Activated CD8-positive, alpha-beta T cell treated with anti-CD3 and anti-CD28 coated beads for 36 hours (primary cell): Measurements from ENCODE around the gene MAEA. TPM values are rescaled to one million over a fixed set of nuclear protein-coding genes. Genes with fewer than 3 reads are reported as not detected.

ENCODE experiments used
- ATAC-seq: fragments of 200-7000 bp; cut with Tn5 transposase; one replicate; pipeline ENCODE4 v1.10.0; 2021; ENCODE audit warnings: mild to moderate bottlenecking, moderate library complexity
- CTCF ChIA-PET: fragments of 350-600 bp; sonication (Branson Sonifier 250); formaldehyde crosslinking; loops from one replicate; lab custom pipeline; 2021; ENCODE audit warnings: antibody characterized with exemption; lab: Charles Lee
- POLR2A ChIA-PET: fragments of 350-600 bp; sonication (Branson Sonifier 250); formaldehyde crosslinking; loops from one replicate; lab custom pipeline; 2021; ENCODE audit warnings: antibody characterized with exemption; lab: Charles Lee
- DNase-seq: peaks from one replicate; pipeline ENCODE4 v3.0.0-alpha.2; 2020
- H3K27ac Mint-ChIP-seq: one replicate; pipeline ENCODE4 v1.8.0; 2021; ENCODE audit warnings: mild to moderate bottlenecking, mixed read lengths
- H3K27me3 Mint-ChIP-seq: one replicate; pipeline ENCODE4 v1.8.0; 2021; ENCODE audit warnings: mixed read lengths
- H3K36me3 Mint-ChIP-seq: one replicate; pipeline ENCODE4 v1.8.0; 2021; ENCODE audit warnings: low read depth, mixed read lengths
- H3K4me1 Mint-ChIP-seq: one replicate; pipeline ENCODE4 v1.8.0; 2021; ENCODE audit warnings: low read depth, mixed read lengths
- H3K4me3 Mint-ChIP-seq: one replicate; pipeline ENCODE4 v1.8.0; 2021; ENCODE audit warnings: mild to moderate bottlenecking, moderate library complexity, mixed read lengths
- H3K9me3 Mint-ChIP-seq: one replicate; pipeline ENCODE4 v1.8.0; 2021; ENCODE audit warnings: mixed read lengths
- intact Hi-C: fragments of 100-400 bp; cut with micrococcal nuclease; formaldehyde crosslinking; loops from one replicate; pipeline ENCODE4 v1.10.0; 2022
- total RNA-seq, 2 experiments: library from RNA; stranded (reverse); gene quantifications; one replicate each; pipeline ENCODE4 v1.2.3, GENCODE V29; 2021
- TF ChIP-seq, protein P1 (sequence below): fragments of 200-600 bp; IDR thresholded peaks from one replicate; pipeline ENCODE4 v1.8.0; 2022; ENCODE audit warnings: antibody characterized with exemption, mild to moderate bottlenecking

The MAEA gene
- total RNA-seq, 2 experiments from 2014 or later: 32.3 to 37.0 TPM

DNA sequence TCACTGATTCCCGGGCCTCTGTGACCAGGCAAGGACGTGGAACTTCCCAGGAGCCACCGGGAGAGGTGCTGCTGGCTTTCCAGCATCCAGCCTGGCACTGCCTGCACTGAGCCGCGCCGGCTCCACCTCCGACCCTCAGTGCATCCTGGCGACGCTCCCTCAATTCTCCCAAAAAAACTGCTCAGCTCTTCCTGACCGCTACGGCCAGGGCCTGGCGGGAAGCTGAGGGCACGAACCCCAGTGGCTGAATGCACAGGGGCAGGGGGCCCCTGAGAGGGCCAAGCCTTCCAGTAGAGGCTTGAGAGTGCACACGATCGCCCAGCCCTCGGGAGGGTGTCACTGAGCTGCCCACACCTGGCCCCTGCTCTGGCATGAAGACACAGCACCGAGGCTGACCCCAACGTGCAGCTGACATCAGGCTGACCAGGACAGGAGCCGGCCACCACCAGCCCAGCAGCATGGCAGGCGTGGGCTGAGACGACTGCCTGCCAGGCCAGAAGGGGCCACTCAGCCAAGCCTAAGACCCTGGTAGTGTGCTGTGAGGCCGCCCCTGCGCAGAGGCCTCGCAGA, 47.7 kb upstream of the MAEA start:
- intact Hi-C loops: no loop called here
- Mint-ChIP-seq H3K27me3 (no peaks in the 10 kb centered on the region), H3K36me3 (peaks cover 8% of the 10 kb centered on the region), H3K4me3 (no peak overlapping the region), H3K9me3 (no peaks in the 10 kb centered on the region), H3K4me1 (peaks cover 41% of the 10 kb centered on the region), H3K27ac (no peak overlapping the region)
- DNase-seq: no peak
- no peak for ATAC-seq
- TF ChIP-seq, protein P1, sequence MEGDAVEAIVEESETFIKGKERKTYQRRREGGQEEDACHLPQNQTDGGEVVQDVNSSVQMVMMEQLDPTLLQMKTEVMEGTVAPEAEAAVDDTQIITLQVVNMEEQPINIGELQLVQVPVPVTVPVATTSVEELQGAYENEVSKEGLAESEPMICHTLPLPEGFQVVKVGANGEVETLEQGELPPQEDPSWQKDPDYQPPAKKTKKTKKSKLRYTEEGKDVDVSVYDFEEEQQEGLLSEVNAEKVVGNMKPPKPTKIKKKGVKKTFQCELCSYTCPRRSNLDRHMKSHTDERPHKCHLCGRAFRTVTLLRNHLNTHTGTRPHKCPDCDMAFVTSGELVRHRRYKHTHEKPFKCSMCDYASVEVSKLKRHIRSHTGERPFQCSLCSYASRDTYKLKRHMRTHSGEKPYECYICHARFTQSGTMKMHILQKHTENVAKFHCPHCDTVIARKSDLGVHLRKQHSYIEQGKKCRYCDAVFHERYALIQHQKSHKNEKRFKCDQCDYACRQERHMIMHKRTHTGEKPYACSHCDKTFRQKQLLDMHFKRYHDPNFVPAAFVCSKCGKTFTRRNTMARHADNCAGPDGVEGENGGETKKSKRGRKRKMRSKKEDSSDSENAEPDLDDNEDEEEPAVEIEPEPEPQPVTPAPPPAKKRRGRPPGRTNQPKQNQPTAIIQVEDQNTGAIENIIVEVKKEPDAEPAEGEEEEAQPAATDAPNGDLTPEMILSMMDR: no peak
- ChIA-PET CTCF (interaction anchor here (1.3 kb wide), 2 partner anchors 74 to 111 kb away, joined by 3 to 4 read pairs; no protein-coding TSS in a partner anchor), POLR2A (interaction anchor here (1.3 kb wide), 1 partner anchor 47 kb away, joined by 3 read pairs; no protein-coding TSS in a partner anchor)

GRCh38 chr4:1242506-1243450, 46.9 kb upstream of the MAEA start:
- H3K27me3 Mint-ChIP-seq: no peaks in the 10 kb centered on the region
- H3K27ac Mint-ChIP-seq: peak overlapping the region; percentile 36
- POLR2A ChIA-PET: interaction anchor here (0.9 to 1.4 kb wide), 2 partner anchors 9 to 48 kb away, joined by 4 read pairs; no protein-coding TSS in a partner anchor
- no peaks in the 10 kb centered on the region for H3K9me3 Mint-ChIP-seq
- ATAC-seq (no peak), DNase-seq (no peak)
- CTCF ChIA-PET: interaction anchor here (1.3 to 1.6 kb wide), 2 partner anchors 75 to 112 kb away, joined by 4 to 6 read pairs; no protein-coding TSS in a partner anchor
- intact Hi-C loops: no loop called here
- H3K36me3 Mint-ChIP-seq: peaks cover 10% of the 10 kb centered on the region
- H3K4me3 Mint-ChIP-seq: no peak overlapping the region
- H3K4me1 Mint-ChIP-seq: peaks cover 43% of the 10 kb centered on the region
- TF ChIP-seq, protein P1: no peak

GRCh38 chr4:1243451-1244080, 46.1 kb upstream of the MAEA start:
- no peaks in the 10 kb centered on the region for H3K27me3 Mint-ChIP-seq
- H3K27ac Mint-ChIP-seq: peak overlapping the region; percentile 52
- no peaks in the 10 kb centered on the region for H3K9me3 Mint-ChIP-seq
- TF ChIP-seq, protein P1: no peak
- peaks cover 8% of the 10 kb centered on the region for H3K36me3 Mint-ChIP-seq
- ChIA-PET CTCF (interaction anchor here (1.3 to 1.6 kb wide), 3 partner anchors 76 to 113 kb away, joined by 3 to 6 read pairs (median 4); no protein-coding TSS in a partner anchor), POLR2A (interaction anchor here (0.6 to 6.2 kb wide), 4 partner anchors 10 to 59 kb away, joined by 3 to 30 read pairs (median 4); no protein-coding TSS in a partner anchor)
- ATAC-seq (no peak), DNase-seq (no peak)
- intact Hi-C loops: no loop called here
- no peak overlapping the region for H3K4me3 Mint-ChIP-seq
- peaks cover 43% of the 10 kb centered on the region for H3K4me1 Mint-ChIP-seq

GRCh38 chr4:1244081-1244977, 45.4 kb upstream of the MAEA start:
- ChIA-PET POLR2A (interaction anchor here (0.6 to 6.2 kb wide), 4 partner anchors 8 to 60 kb away, joined by 3 to 30 read pairs (median 4); no protein-coding TSS in a partner anchor), CTCF (interaction anchor here (1.5 to 1.6 kb wide), 2 partner anchors 112 to 114 kb away, joined by 3 to 6 read pairs; no protein-coding TSS in a partner anchor)
- TF ChIP-seq, protein P1: no peak
- H3K4me1 Mint-ChIP-seq: peaks cover 43% of the 10 kb centered on the region
- H3K36me3 Mint-ChIP-seq: peaks cover 6% of the 10 kb centered on the region
- ATAC-seq (no peak), DNase-seq (no peak)
- intact Hi-C loops: no loop called here
- no peaks in the 10 kb centered on the region for H3K27me3 Mint-ChIP-seq
- no peak overlapping the region for H3K4me3 Mint-ChIP-seq
- no peaks in the 10 kb centered on the region for H3K9me3 Mint-ChIP-seq
- peak overlapping the region; percentile 69 for H3K27ac Mint-ChIP-seq
